LHCN-M2 (cell line): ENCODE data around the gene CHERP. TPM values are rescaled to one million over a fixed set of nuclear protein-coding genes. Genes with fewer than 3 reads are reported as not detected.
"Not testable (repeated sequence)": the region's sequence is repeated elsewhere in the genome, so short reads cannot be mapped to it uniquely, and the experiment has no call there.

Experiments used
- DNase-seq: peaks from one replicate; pipeline ENCODE4 v3.0.0-alpha.2; 2012; ENCODE audit warnings: low read depth
- total RNA-seq: library from RNA; depleted of rRNA; stranded (reverse); fragments of >200 nt; gene quantifications from 2 replicates; pipeline ENCODE4 v1.2.3, GENCODE V29; 2014

The CHERP gene
- total RNA-seq, 1 experiment from 2014 or later, result 6.5 TPM

- DNase-seq, result no peak
Measured at GRCh38 chr19:16576690-16577530, 34.7 kb upstream of the CHERP start.

- no peak for DNase-seq
Measured at GRCh38 chr19:16575861-16576689, 33.8 kb upstream of the CHERP start.

- DNase-seq, result peak; percentile 20
Measured at GRCh38 chr19:16575282-16575681, 33.0 kb upstream of the CHERP start.

- no peak for DNase-seq
Measured at GRCh38 chr19:16573925-16574324, 31.7 kb upstream of the CHERP start.

GRCh38 chr19:16573296-16573695 is 31.1 kb upstream of the CHERP start:
- no peak for DNase-seq

GRCh38 chr19:16572332-16573211 is 30.3 kb upstream of the CHERP start, which contains the start of gene SLC35E1:
Gene SLC35E1, minus strand, starts transcription at chr19:16572415. Its CDS starts 51 bp downstream, at chr19:16572364.
- peak; percentile 90 for DNase-seq

GRCh38 chr19:16571822-16572331 is 29.6 kb upstream of the CHERP start:
- no peak for DNase-seq

GRCh38 chr19:16571283-16571682 is 29.0 kb upstream of the CHERP start:
- peak; percentile 20 for DNase-seq

- DNase-seq, result no peak
Measured at GRCh38 chr19:16569609-16570320, 27.5 kb upstream of the CHERP start.

GRCh38 chr19:16566702-16567101 is 24.5 kb upstream of the CHERP start:
- no peak for DNase-seq

- DNase-seq, result no peak
Measured at GRCh38 chr19:16566161-16566560, 23.9 kb upstream of the CHERP start.

- no peak for DNase-seq
Measured at GRCh38 chr19:16564842-16565241, 22.6 kb upstream of the CHERP start.

- no peak for DNase-seq
Measured at GRCh38 chr19:16562608-16563025, 20.4 kb upstream of the CHERP start.

GRCh38 chr19:16561382-16561781 is 19.1 kb upstream of the CHERP start:
- DNase-seq, result no peak

GRCh38 chr19:16559780-16560276 is 17.6 kb upstream of the CHERP start:
- no peak for DNase-seq

GRCh38 chr19:16554776-16555175 is 12.5 kb upstream of the CHERP start:
- DNase-seq, result no peak

- not testable (repeated sequence) for DNase-seq
Measured at GRCh38 chr19:16551902-16552301, 9.7 kb upstream of the CHERP start.

- DNase-seq, result no peak
Measured at GRCh38 chr19:16548956-16549355, 6.7 kb upstream of the CHERP start.

GRCh38 chr19:16544473-16545231 is 2.4 kb upstream of the CHERP start:
- no peak for DNase-seq

GRCh38 chr19:16543734-16544133 is 1.5 kb upstream of the CHERP start:
- DNase-seq, result not testable (repeated sequence)
